Duodenal mucosa (tissue), 2 donors: Measurements from ENCODE around the gene SP100.

ENCODE experiments used
- H3K27ac ChIP-seq: one replicate; pipeline ENCODE4 v1.7.0; 2013; ENCODE audit warnings: low read depth, low read length
- H3K27me3 ChIP-seq, 2 donors: one replicate each; pipeline ENCODE4 v1.7.0; 2013; ENCODE audit warnings: low read length in 2 of 2, control low read depth in 1 of 2; ENCODE audit not compliant: insufficient read depth in 2 of 2, control insufficient read depth in 1 of 2
- H3K36me3 ChIP-seq, 2 donors: one replicate each; pipeline ENCODE4 v1.7.0; 2013; ENCODE audit warnings: low read length in 2 of 2, control low read depth in 1 of 2; ENCODE audit not compliant: insufficient read depth in 2 of 2, control insufficient read depth in 1 of 2
- H3K4me1 ChIP-seq, 2 donors: one replicate each; pipeline ENCODE4 v1.7.0; 2013; ENCODE audit warnings: low read length in 2 of 2, control low read depth in 1 of 2; ENCODE audit not compliant: insufficient read depth in 2 of 2, control insufficient read depth in 1 of 2
- H3K4me3 ChIP-seq, 2 donors: one replicate each; pipeline ENCODE4 v1.7.0; 2013; ENCODE audit warnings: low read length in 2 of 2, low read depth in 1 of 2
- H3K9ac ChIP-seq, 2 donors: one replicate each; pipeline ENCODE4 v1.7.0; 2013; ENCODE audit warnings: low read length in 2 of 2, low read depth in 1 of 2
- H3K9me3 ChIP-seq, 2 donors: one replicate each; pipeline ENCODE4 v1.7.0; 2013; ENCODE audit warnings: low read length in 2 of 2, control low read depth in 1 of 2; ENCODE audit not compliant: control insufficient read depth in 1 of 2

Gene SP100

DNA sequence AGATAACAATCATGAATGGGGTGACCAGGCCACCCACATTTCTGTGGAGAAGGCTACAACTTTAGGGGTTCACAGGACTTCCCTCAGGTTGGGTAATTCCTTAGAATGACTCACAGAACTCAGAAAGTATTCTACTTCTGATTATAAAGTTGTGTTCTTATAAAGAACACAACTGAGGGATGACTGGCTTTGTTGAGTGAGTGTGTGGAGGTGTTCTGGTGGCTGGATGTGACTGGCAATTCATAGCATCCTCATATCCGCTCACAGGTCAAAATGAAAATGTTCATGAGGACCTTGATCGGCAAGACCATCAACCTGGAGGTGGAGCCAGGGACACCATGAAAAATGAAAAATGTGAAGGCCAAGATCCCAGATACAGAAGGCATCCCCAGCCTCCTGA, 153.3 kb downstream of the SP100 start:
- H3K36me3 ChIP-seq = no peaks in the 10 kb centered on the region
- no peak overlapping the region for H3K27ac ChIP-seq
- H3K4me1 ChIP-seq = no peaks in the 10 kb centered on the region
- no peaks in the 10 kb centered on the region for H3K27me3 ChIP-seq
- peaks cover 0 to 7% of the 10 kb centered on the region in 2 donors for H3K9me3 ChIP-seq
- H3K4me3 ChIP-seq = no peak overlapping the region
- no peak overlapping the region for H3K9ac ChIP-seq

DNA sequence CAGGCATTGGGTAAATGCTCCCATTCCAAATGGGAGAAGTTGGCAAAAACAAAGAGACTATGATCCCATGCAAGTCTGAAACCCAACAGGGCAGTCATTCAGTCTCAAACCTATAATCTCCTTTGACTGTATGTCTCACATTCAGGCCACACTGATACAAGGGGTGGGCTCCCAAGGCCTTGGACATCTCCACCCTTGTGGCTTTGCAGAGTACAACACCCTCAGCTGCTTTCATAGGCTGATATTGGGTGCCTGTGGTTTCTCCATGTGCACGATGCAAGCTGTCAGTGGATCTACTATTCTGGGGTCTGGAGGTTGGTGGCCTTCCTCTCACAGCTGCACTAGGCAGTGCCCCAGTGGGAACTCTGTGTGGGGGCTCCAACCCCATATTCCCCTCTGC, 155.0 kb downstream of the SP100 start:
- H3K9me3 ChIP-seq = peaks cover 0 to 7% of the 10 kb centered on the region in 2 donors
- no peaks in the 10 kb centered on the region for H3K4me1 ChIP-seq
- H3K36me3 ChIP-seq = no peaks in the 10 kb centered on the region
- H3K4me3 ChIP-seq = no peak overlapping the region
- H3K9ac ChIP-seq = no peak overlapping the region
- H3K27me3 ChIP-seq = no peaks in the 10 kb centered on the region
- no peak overlapping the region for H3K27ac ChIP-seq

DNA sequence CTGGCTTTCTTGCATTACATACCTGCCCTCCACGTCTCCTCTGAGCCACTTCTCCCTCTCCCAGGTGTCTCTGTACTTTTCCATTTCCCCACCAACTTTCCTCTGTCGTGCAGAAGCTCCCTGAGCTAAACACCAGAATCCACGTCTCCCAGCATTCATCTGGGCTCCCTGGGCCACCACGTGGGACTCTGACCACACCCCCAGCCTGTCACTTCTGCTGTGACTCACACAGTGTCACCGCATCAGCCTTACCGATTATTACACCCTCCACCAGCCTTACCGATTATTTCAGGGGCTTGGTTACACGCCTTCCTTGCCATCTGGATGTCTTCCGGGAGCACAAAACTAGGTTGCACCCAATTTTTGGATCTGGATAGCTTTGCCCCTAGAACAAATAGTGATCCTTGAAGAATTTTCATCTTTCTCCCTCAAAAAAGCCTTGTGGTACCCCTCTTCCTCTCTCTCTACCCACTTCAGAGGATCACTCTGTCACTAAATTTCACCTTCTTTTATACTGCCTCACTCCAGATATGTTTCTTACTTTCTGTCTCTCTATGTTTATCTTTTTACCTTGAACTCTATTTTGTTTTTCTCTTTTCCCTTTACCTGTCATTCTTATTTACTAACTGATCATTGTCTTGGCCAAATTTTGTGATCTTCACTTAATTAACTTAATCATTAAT, 159.8 kb downstream of the SP100 start:
- no peaks in the 10 kb centered on the region for H3K36me3 ChIP-seq
- H3K27me3 ChIP-seq = no peaks in the 10 kb centered on the region
- no peak overlapping the region for H3K9ac ChIP-seq
- peaks cover 0 to 4% of the 10 kb centered on the region in 2 donors for H3K9me3 ChIP-seq
- H3K27ac ChIP-seq = no peak overlapping the region
- H3K4me1 ChIP-seq = no peaks in the 10 kb centered on the region
- no peak overlapping the region for H3K4me3 ChIP-seq

DNA sequence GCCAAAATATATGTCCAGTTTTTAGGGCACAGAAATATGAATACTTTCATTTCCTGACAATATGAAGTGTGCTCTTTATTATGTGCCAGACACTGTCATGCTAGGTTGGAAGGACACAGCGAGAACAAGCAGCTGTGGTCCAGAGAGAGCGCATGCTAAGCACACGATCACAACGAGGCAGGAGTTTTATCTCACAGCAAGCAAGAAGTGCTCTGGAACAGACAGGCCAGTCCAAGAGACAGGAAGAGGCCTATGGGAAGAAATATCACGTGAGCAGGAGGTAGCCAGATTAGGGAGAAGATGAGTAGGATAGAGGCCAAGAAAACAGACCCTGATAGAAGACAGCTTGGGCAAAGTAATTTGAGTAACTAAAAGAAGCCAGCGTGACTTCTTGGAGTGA, 161.1 kb downstream of the SP100 start:
- Histone ChIP-seq H3K9me3 (no peaks in the 10 kb centered on the region), H3K27me3 (no peaks in the 10 kb centered on the region), H3K36me3 (no peaks in the 10 kb centered on the region), H3K4me3 (no peak overlapping the region), H3K27ac (no peak overlapping the region), H3K9ac (no peak overlapping the region), H3K4me1 (no peaks in the 10 kb centered on the region)

- H3K4me1 ChIP-seq = no peaks in the 10 kb centered on the region
- no peak overlapping the region for H3K9ac ChIP-seq
- H3K27ac ChIP-seq = no peak overlapping the region
- no peaks in the 10 kb centered on the region for H3K36me3 ChIP-seq
- no peak overlapping the region for H3K4me3 ChIP-seq
- no peaks in the 10 kb centered on the region for H3K9me3 ChIP-seq
- H3K27me3 ChIP-seq = no peaks in the 10 kb centered on the region
Observed at GRCh38 chr2:230578106-230578505, 162.1 kb downstream of the SP100 start.

DNA sequence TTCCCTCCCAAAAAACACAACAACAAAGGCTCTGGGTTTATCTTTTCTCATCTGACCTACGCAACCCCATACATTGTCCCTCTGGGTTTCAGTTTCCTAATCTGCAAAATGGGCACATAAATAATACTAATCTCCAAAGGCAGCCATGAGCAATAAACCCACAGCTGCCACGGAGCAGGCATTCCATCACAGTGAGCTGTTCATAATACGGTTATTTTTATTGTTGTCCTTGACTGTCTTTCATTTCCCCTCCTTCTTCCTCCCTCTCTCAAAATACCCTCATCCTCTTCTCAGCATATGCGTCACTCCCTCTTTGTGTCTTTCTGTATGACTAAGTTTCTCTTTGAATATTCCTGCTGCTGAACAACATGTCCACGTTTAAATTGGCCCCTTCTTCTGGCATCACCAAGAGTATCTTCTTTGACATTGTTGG, 166.9 kb downstream of the SP100 start:
- Histone ChIP-seq H3K27ac (no peak overlapping the region), H3K27me3 (no peaks in the 10 kb centered on the region), H3K4me3 (no peak overlapping the region), H3K9ac (no peak overlapping the region), H3K9me3 (no peaks in the 10 kb centered on the region), H3K4me1 (no peaks in the 10 kb centered on the region), H3K36me3 (no peaks in the 10 kb centered on the region)

DNA sequence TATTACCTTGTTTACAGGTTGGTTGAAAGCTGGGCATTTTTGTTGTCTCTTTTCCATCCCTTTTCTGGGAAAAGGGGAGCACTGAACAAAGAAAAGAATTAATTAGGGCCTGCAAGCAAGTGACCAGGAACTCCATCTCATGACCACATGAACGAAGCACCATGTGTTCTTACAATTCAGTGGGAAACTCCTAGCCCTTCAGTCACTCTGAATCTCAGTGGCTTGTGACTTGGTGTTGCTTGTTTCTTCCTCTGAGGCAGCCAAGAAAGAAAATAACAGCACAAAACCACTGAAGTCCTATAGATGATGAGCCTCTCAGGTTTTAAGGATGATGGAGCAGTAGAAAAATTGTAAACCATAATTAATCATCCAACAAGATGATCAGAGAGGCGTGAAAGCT, 167.6 kb downstream of the SP100 start:
- Histone ChIP-seq H3K4me3 (no peak overlapping the region), H3K9me3 (no peaks in the 10 kb centered on the region), H3K27ac (no peak overlapping the region), H3K27me3 (no peaks in the 10 kb centered on the region), H3K9ac (no peak overlapping the region), H3K4me1 (no peaks in the 10 kb centered on the region), H3K36me3 (no peaks in the 10 kb centered on the region)

GRCh38 chr2:230586328-230586982, 170.5 kb downstream of the SP100 start:
- Histone ChIP-seq H3K4me1 (peaks cover 0 to 3% of the 10 kb centered on the region in 2 donors), H3K9ac (no peak overlapping the region), H3K27ac (no peak overlapping the region), H3K4me3 (no peak overlapping the region), H3K9me3 (no peaks in the 10 kb centered on the region), H3K36me3 (no peaks in the 10 kb centered on the region), H3K27me3 (no peaks in the 10 kb centered on the region)

GRCh38 chr2:230589025-230589424, 173.0 kb downstream of the SP100 start:
- no peak overlapping the region for H3K9ac ChIP-seq
- H3K27ac ChIP-seq = no peak overlapping the region
- no peaks in the 10 kb centered on the region for H3K36me3 ChIP-seq
- no peak overlapping the region for H3K4me3 ChIP-seq
- no peaks in the 10 kb centered on the region for H3K27me3 ChIP-seq
- no peaks in the 10 kb centered on the region for H3K9me3 ChIP-seq
- H3K4me1 ChIP-seq = peaks cover 0 to 3% of the 10 kb centered on the region in 2 donors

- no peak overlapping the region for H3K4me3 ChIP-seq
- no peak overlapping the region for H3K27ac ChIP-seq
- H3K9ac ChIP-seq = no peak overlapping the region
- peaks cover 0 to 3% of the 10 kb centered on the region in 2 donors for H3K4me1 ChIP-seq
- no peaks in the 10 kb centered on the region for H3K27me3 ChIP-seq
- no peaks in the 10 kb centered on the region for H3K36me3 ChIP-seq
- no peaks in the 10 kb centered on the region for H3K9me3 ChIP-seq
Observed at GRCh38 chr2:230589497-230590015, 173.6 kb downstream of the SP100 start.
